GM10248 (cell line): ENCODE data around the gene CFAP53.
A peak's percentile ranks its signal among the peaks of the same experiment; 100 is the strongest.

ENCODE experiments used
- CTCF ChIA-PET: fragments of 300-600 bp; sonication (Branson Sonifier 250); formaldehyde crosslinking; extraction: SDS; loops from one replicate; lab custom pipeline; 2021; ENCODE audit warnings: antibody characterized with exemption; lab: Yijun Ruan, JAX
- POLR2A ChIA-PET: fragments of 350-650 bp; sonication (Branson Sonifier 250); formaldehyde crosslinking; extraction: SDS; loops from one replicate; lab custom pipeline; 2020; ENCODE audit warnings: antibody characterized with exemption; lab: Yijun Ruan, JAX
- DNase-seq: peaks from one replicate; pipeline ENCODE4 v3.0.0; 2012; ENCODE audit errors: extremely low spot score
- CTCF ChIP-seq: IDR thresholded peaks from 2 replicates; pipeline ENCODE4 v1.5.1; 2012; ENCODE audit warnings: mild to moderate bottlenecking, low read depth; ENCODE audit errors: extremely low read depth, missing control alignments, control extremely low read depth

CFAP53 gene

GRCh38 chr18:50266248-50266704 is at the start of gene CFAP53:
Gene CFAP53 (minus strand): TSS chr18:50266495. CDS start chr18:50266404, 91 bp downstream.
- TF ChIP-seq CTCF: no peak

GRCh38 chr18:50315100-50315871 is 49.0 kb upstream of the CFAP53 start:
- DNase-seq: peak; percentile 55
- ChIA-PET CTCF (interaction anchor here (1.0 to 3.2 kb wide), 8 partner anchors 14 to 49 kb away, joined by 3 to 16 read pairs (median 4); partner anchors contain the start of gene CFAP53), POLR2A (no interaction called here)
- TF ChIP-seq CTCF: no peak

More at GRCh38 chr18:50266248-50266704, at the start of gene CFAP53:
- DNase-seq: peak; percentile 95
- ChIA-PET CTCF (interaction anchor here (0.7 to 6.7 kb wide), 7 partner anchors 15 to 89 kb away, joined by 3 to 91 read pairs (median 3); partner anchors contain the start of gene MBD1), POLR2A (interaction anchor here (0.5 to 1.3 kb wide), 3 partner anchors 15 to 777 kb away, joined by 3 to 5 read pairs (median 4); partner anchors contain the start of gene MBD1)

GRCh38 chr18:50313873-50314460 is 47.7 kb upstream of the CFAP53 start:
- DNase-seq: no peak
- no peak for TF ChIP-seq CTCF
- ChIA-PET CTCF (interaction anchor here (1.0 to 3.2 kb wide), 7 partner anchors 12 to 48 kb away, joined by 3 to 16 read pairs (median 5); partner anchors contain the start of gene CFAP53), POLR2A (no interaction called here)

GRCh38 chr18:50313031-50313607 is 46.8 kb upstream of the CFAP53 start:
- TF ChIP-seq CTCF: no peak
- ChIA-PET CTCF (interaction anchor here (0.8 to 2.1 kb wide), 4 partner anchors 11 to 45 kb away, joined by 4 to 6 read pairs (median 5); no protein-coding TSS in a partner anchor), POLR2A (interaction anchor here (0.6 kb wide), 1 partner anchor 1076 kb away, joined by 3 read pairs; no protein-coding TSS in a partner anchor)
- DNase-seq: no peak

GRCh38 chr18:50312296-50313030 is 46.2 kb upstream of the CFAP53 start:
- POLR2A ChIA-PET: interaction anchor here (0.6 kb wide), 1 partner anchor 1075 kb away, joined by 3 read pairs; no protein-coding TSS in a partner anchor
- DNase-seq: peak; percentile 29
- CTCF ChIA-PET: interaction anchor here (0.8 to 1.9 kb wide), 3 partner anchors 14 to 44 kb away, joined by 4 to 6 read pairs (median 6); no protein-coding TSS in a partner anchor
- no peak for TF ChIP-seq CTCF

GRCh38 chr18:50311650-50312049 is 45.4 kb upstream of the CFAP53 start:
- no peak for DNase-seq
- POLR2A ChIA-PET: no interaction called here
- TF ChIP-seq CTCF: no peak
- CTCF ChIA-PET: interaction anchor here (0.8 to 3.2 kb wide), 5 partner anchors 8 to 45 kb away, joined by 3 to 17 read pairs (median 4); no protein-coding TSS in a partner anchor
